A549 (cell line): ENCODE measurements around the gene CD7. TPM values are rescaled to one million over a fixed set of nuclear protein-coding genes. Genes with fewer than 3 reads are reported as not detected.

ENCODE experiments used
- ATAC-seq, 2 experiments: fragments of 200-7000 bp in 1 of 2; fragments of >200 bp in 1 of 2; cut with Nextera tagmentation in 1 of 2; cut with Tn5 transposase in 1 of 2; 3 replicates each; pipeline versions ENCODE4 v1.8.0 to v1.9.1; 2018 to 2020; ENCODE audit warnings: mild to moderate bottlenecking in 1 of 2, moderate library complexity in 1 of 2
- CTCF ChIA-PET: fragments of 300-600 bp; sonication (Branson Sonifier 250); formaldehyde crosslinking; extraction: SDS; loops from one replicate; lab custom pipeline; 2021; ENCODE audit warnings: antibody characterized with exemption, inconsistent platforms; lab: Yijun Ruan, JAX
- POLR2A ChIA-PET: fragments of 350-600 bp; formaldehyde crosslinking; extraction: SDS; loops from one replicate; lab custom pipeline; 2021; ENCODE audit warnings: antibody characterized with exemption, inconsistent platforms; lab: Yijun Ruan, JAX
- DNase-seq, 2 experiments: peaks; one replicate each; pipeline versions ENCODE4 v3.0.0 to v3.0.0-alpha.2; 2011 to 2016; ENCODE audit warnings: low read depth in 1 of 2, low spot score in 1 of 2
- FAIRE-seq: peaks from 2 replicates; lab custom pipeline; 2011; peaks lifted over from hg19 to GRCh38; lab: Jason Lieb, UNC
- H3K27ac ChIP-seq, 2 experiments: fragments of >200 bp; sonication (Bioruptor Twin); formaldehyde crosslinking; 3 replicates each; pipeline ENCODE4 v1.5.1; 2016 to 2017
- H3K4me1 ChIP-seq: fragments of >200 bp; sonication (Bioruptor Twin); formaldehyde crosslinking; 3 replicates; pipeline ENCODE4 v1.6.1; 2016
- H3K4me2 ChIP-seq: fragments of >200 bp; sonication (Bioruptor Twin); formaldehyde crosslinking; 3 replicates; pipeline ENCODE4 v1.6.1; 2016
- H3K4me3 ChIP-seq: fragments of >200 bp; sonication (Bioruptor Twin); formaldehyde crosslinking; 3 replicates; pipeline ENCODE4 v1.5.1; 2016
- H3K9me3 ChIP-seq: fragments of >200 bp; sonication (Bioruptor Twin); formaldehyde crosslinking; 3 replicates; pipeline ENCODE4 v1.6.1; 2016
- CBX8 ChIP-seq: fragments of 200-600 bp; sonication (generic); IDR thresholded peaks from 2 replicates; pipeline ENCODE4 v1.6.1; 2016
- CEBPB ChIP-seq, 2 experiments: fragments of >200 bp in 1 of 2; sonication (Bioruptor Twin) in 1 of 2; formaldehyde crosslinking in 1 of 2; IDR thresholded peaks; 2 replicates each; pipeline ENCODE4 v1.6.1; 2012 to 2016
- CHD2 ChIP-seq: fragments of 150-350 bp; IDR thresholded peaks from 2 replicates; pipeline ENCODE4 v1.6.1; 2014; ENCODE audit warnings: low read length; ENCODE audit not compliant: partially characterized antibody
- CHD4 ChIP-seq: fragments of 200-600 bp; sonication (generic); IDR thresholded peaks from 2 replicates; pipeline ENCODE4 v1.6.1; 2016; ENCODE audit warnings: antibody characterized with exemption, mild to moderate bottlenecking, borderline replicate concordance
- EHMT2 ChIP-seq: fragments of 200-600 bp; sonication (generic); IDR thresholded peaks from 2 replicates; pipeline ENCODE4 v1.6.1; 2016; ENCODE audit warnings: antibody characterized with exemption, low read depth, mild to moderate bottlenecking, moderate library complexity
- ESRRA ChIP-seq: fragments of 150-350 bp; IDR thresholded peaks from 2 replicates; pipeline ENCODE4 v1.6.1; 2014; ENCODE audit warnings: mild to moderate bottlenecking, low read length, borderline replicate concordance
- HDAC2 ChIP-seq: fragments of 200-600 bp; sonication (generic); IDR thresholded peaks from 2 replicates; pipeline ENCODE4 v1.6.1; 2016
- HOXA7 ChIP-seq: fragments of 250-450 bp; sonication (Bioruptor Pico); IDR thresholded peaks from 2 replicates; pipeline ENCODE4 v1.5.0; 2020; ENCODE audit warnings: mild to moderate bottlenecking, moderate library complexity
- NR3C1 ChIP-seq: fragments of >200 bp; sonication (Bioruptor Twin); formaldehyde crosslinking; IDR thresholded peaks from 3 replicates; pipeline ENCODE4 v1.6.1; 2017
- POLR2A ChIP-seq: IDR thresholded peaks from 2 replicates; pipeline ENCODE4 v1.6.1; 2012; ENCODE audit warnings: mild to moderate bottlenecking, low read length
- RCOR1 ChIP-seq: fragments of 150-350 bp; IDR thresholded peaks from 2 replicates; pipeline ENCODE4 v1.6.1; 2014; ENCODE audit warnings: antibody characterized with exemption, low read length, low read depth
- RNF2 ChIP-seq: fragments of 200-600 bp; sonication (generic); IDR thresholded peaks from 2 replicates; pipeline ENCODE4 v1.6.1; 2016; ENCODE audit warnings: low read depth, mild to moderate bottlenecking, antibody characterized with exemption, moderate library complexity, borderline replicate concordance
- SMC3 ChIP-seq: fragments of >200 bp; sonication (Bioruptor Twin); formaldehyde crosslinking; IDR thresholded peaks from 3 replicates; pipeline ENCODE4 v1.6.1; 2018; ENCODE audit warnings: inconsistent platforms
- TP53 ChIP-seq: fragments of 250-450 bp; sonication (Bioruptor Pico); IDR thresholded peaks from 2 replicates; pipeline ENCODE4 v1.5.0; 2021; ENCODE audit warnings: mild to moderate bottlenecking, moderate library complexity
- WGBS: methylation state at CpG from one replicate; pipeline ENCODE4 v1.1.6; 2017; ENCODE audit errors: missing lambda C conversion rate; 5-methylcytosine and 5-hydroxymethylcytosine counted together
- polyA plus RNA-seq, 4 experiments: library from polyadenylated mRNA; depleted of rRNA in 3 of 4; stranded (reverse); fragments of >200 nt; fragmentation: RNase III in 1 of 4; extraction: RNeasy Plus Mini Kit Qiagen cat#74134 plus additional on column Dnase treatment in 1 of 4; gene quantifications; 2 replicates in 3 of 4; 3 replicates in 1 of 4; pipeline ENCODE4 v1.2.3, GENCODE V29; 2011 to 2017
- TF ChIP-seq, protein P1 (sequence below): fragments of 200-600 bp; sonication (generic); IDR thresholded peaks from 2 replicates; pipeline ENCODE4 v1.6.1; 2016; ENCODE audit warnings: antibody characterized with exemption, mild to moderate bottlenecking, moderate library complexity
- TF ChIP-seq, protein P2 (sequence below): fragments of 450-650 bp; IDR thresholded peaks from 2 replicates; pipeline ENCODE4 v1.6.1; 2014; ENCODE audit warnings: antibody characterized with exemption
- TF ChIP-seq, protein P3 (sequence below): fragments of 150-350 bp; IDR thresholded peaks from 2 replicates; pipeline ENCODE4 v1.6.1; 2014; ENCODE audit warnings: low read depth, mild to moderate bottlenecking, low read length
- TF ChIP-seq, protein P4 (sequence below): fragments of >200 bp; sonication (Bioruptor Twin); formaldehyde crosslinking; IDR thresholded peaks from 3 replicates; pipeline ENCODE4 v1.6.1; 2016

Gene CD7
- polyA plus RNA-seq, 2 of the 4 experiments (the other 2 are of a cell fraction): not detected

DNA sequence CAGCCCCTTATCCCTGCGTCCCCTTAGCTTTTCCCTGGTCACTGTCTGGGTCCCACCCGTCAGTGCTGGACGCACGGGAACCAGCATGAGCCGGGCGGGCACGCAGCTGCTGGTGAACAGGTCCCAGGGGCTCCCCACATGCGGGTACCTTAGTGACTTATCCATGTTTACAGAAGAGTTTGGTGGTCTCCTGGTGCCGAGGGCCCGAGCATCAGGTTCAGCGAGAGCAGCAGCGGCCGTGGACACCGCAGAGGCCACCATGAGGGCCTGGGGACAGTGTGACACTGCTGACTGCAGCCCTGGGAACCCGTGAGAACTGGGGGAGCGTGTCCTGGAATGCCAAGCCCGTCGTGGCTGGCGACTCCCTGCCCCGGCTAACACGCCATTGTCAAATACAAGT is 6.5 kb downstream of the CD7 start (continued):
- TF ChIP-seq, protein P1, sequence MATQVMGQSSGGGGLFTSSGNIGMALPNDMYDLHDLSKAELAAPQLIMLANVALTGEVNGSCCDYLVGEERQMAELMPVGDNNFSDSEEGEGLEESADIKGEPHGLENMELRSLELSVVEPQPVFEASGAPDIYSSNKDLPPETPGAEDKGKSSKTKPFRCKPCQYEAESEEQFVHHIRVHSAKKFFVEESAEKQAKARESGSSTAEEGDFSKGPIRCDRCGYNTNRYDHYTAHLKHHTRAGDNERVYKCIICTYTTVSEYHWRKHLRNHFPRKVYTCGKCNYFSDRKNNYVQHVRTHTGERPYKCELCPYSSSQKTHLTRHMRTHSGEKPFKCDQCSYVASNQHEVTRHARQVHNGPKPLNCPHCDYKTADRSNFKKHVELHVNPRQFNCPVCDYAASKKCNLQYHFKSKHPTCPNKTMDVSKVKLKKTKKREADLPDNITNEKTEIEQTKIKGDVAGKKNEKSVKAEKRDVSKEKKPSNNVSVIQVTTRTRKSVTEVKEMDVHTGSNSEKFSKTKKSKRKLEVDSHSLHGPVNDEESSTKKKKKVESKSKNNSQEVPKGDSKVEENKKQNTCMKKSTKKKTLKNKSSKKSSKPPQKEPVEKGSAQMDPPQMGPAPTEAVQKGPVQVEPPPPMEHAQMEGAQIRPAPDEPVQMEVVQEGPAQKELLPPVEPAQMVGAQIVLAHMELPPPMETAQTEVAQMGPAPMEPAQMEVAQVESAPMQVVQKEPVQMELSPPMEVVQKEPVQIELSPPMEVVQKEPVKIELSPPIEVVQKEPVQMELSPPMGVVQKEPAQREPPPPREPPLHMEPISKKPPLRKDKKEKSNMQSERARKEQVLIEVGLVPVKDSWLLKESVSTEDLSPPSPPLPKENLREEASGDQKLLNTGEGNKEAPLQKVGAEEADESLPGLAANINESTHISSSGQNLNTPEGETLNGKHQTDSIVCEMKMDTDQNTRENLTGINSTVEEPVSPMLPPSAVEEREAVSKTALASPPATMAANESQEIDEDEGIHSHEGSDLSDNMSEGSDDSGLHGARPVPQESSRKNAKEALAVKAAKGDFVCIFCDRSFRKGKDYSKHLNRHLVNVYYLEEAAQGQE: no peak
- TF ChIP-seq POLR2A: no peak
- no peak for TF ChIP-seq ESRRA
- no peak for TF ChIP-seq HOXA7 (CRISPR knock-in tag)

DNA sequence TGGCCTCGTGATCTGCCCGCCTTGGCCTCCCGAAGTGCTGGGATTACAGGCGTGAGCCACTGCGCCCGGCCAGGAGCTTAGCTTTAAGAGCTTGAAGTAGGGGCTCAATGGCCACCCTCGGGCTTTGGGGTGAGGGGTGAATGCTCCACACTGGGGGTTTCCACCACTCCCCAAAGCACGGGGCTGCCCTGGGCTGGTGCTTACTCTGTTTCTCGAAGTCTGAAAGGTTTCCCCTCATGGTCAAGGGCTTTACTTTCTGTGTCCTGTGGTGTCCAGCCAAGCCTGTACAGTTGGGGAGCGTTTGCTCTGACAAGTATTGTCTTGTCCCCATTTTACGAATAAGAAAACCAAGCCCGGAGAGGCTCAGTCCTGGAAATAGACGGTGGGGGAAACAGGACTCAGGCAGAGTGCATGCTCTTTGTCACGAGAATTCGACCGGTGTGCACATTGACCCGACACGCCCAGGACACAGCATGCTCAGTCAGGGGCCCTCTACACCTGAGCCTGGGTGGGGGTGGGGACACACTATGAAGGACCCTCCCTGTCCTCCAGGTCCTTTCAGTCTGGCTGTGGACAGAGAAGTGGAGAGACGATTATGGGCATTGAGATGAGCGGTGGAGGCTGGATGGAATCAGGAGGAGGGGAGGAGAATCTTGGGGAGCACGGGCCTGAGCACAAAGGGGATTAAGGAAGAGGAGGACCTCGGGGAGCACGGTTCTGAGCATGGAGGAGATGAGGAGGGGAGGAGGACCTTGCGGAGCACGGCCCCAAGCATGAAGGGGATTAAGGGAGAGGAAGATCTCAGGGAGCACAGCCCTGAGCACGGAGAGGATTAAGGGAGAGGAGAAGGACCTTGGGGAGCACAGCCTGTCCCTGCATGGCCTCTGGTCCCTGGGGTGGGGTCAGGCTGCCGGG is 7.5 kb downstream of the CD7 start:
- no peak for DNase-seq
- ATAC-seq: no peak
- no peaks in the 10 kb centered on the region for H3K9me3 ChIP-seq
- no peak overlapping the region for H3K4me3 ChIP-seq
- no peak overlapping the region for H3K4me2 ChIP-seq
- CTCF ChIA-PET: interaction anchor here (0.7 to 21.2 kb wide), 5 partner anchors 10 to 218 kb away, joined by 3 to 343 read pairs (median 4); partner anchors contain the start of gene SECTM1
- WGBS: 62% methylated on average over 25 of the region's 27 CpGs
- no peak overlapping the region for H3K27ac ChIP-seq
- TF ChIP-seq CBX8 (no peak), HDAC2 (no peak), RCOR1 (no peak), RNF2 (no peak), SMC3 (no peak), CHD2 (no peak), CEBPB (IDR thresholded peaks at IDR 0.05) (no peak), NR3C1 (no peak), TP53 (no peak), HOXA7 (CRISPR knock-in tag) (no peak), EHMT2 (no peak), CHD4 (no peak)
- TF ChIP-seq, protein P2, sequence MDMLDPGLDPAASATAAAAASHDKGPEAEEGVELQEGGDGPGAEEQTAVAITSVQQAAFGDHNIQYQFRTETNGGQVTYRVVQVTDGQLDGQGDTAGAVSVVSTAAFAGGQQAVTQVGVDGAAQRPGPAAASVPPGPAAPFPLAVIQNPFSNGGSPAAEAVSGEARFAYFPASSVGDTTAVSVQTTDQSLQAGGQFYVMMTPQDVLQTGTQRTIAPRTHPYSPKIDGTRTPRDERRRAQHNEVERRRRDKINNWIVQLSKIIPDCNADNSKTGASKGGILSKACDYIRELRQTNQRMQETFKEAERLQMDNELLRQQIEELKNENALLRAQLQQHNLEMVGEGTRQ: no peak
- TF ChIP-seq, protein P3, sequence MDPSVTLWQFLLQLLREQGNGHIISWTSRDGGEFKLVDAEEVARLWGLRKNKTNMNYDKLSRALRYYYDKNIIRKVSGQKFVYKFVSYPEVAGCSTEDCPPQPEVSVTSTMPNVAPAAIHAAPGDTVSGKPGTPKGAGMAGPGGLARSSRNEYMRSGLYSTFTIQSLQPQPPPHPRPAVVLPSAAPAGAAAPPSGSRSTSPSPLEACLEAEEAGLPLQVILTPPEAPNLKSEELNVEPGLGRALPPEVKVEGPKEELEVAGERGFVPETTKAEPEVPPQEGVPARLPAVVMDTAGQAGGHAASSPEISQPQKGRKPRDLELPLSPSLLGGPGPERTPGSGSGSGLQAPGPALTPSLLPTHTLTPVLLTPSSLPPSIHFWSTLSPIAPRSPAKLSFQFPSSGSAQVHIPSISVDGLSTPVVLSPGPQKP: no peak
- TF ChIP-seq, protein P4, sequence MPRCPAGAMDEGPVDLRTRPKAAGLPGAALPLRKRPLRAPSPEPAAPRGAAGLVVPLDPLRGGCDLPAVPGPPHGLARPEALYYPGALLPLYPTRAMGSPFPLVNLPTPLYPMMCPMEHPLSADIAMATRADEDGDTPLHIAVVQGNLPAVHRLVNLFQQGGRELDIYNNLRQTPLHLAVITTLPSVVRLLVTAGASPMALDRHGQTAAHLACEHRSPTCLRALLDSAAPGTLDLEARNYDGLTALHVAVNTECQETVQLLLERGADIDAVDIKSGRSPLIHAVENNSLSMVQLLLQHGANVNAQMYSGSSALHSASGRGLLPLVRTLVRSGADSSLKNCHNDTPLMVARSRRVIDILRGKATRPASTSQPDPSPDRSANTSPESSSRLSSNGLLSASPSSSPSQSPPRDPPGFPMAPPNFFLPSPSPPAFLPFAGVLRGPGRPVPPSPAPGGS: no peak
- POLR2A ChIA-PET: no interaction called here
- no peak for FAIRE-seq
- H3K4me1 ChIP-seq: no peaks in the 10 kb centered on the region
